Spleen (tissue), 7 donors: Measurements from ENCODE around the gene DDX52.

Experiments used
- POLR2AphosphoS5 ChIP-seq, 3 donors: sonication (generic); formaldehyde crosslinking; IDR thresholded peaks; one replicate each; pipeline ENCODE4 v1.5.1; 2017; ENCODE audit warnings: antibody characterized with exemption in 3 of 3
- TF ChIP-seq, protein P1 (sequence below), 11 experiments: fragments of 200-600 bp in 7 of 11; fragments of 450-650 bp in 4 of 11; sonication (generic) in 4 of 11; IDR thresholded peaks in 8 of 11; conservative IDR thresholded peaks in 3 of 11; 1 replicate in 7 of 11; 2 replicates in 4 of 11; pipeline versions ENCODE4 v1.4.0 to v1.8.0; 2016 to 2021; ENCODE audit warnings: antibody characterized with exemption in 11 of 11, inconsistent platforms in 4 of 11, mild to moderate bottlenecking in 1 of 11
- donor health status: DM: no; HTN: no; CAD: no; lungs with moderate emphysema.
- donor health status: DM: no; HTN: no; CAD: no.
- donor health status: DM: no; HTN: no; CAD: no.

DNA sequence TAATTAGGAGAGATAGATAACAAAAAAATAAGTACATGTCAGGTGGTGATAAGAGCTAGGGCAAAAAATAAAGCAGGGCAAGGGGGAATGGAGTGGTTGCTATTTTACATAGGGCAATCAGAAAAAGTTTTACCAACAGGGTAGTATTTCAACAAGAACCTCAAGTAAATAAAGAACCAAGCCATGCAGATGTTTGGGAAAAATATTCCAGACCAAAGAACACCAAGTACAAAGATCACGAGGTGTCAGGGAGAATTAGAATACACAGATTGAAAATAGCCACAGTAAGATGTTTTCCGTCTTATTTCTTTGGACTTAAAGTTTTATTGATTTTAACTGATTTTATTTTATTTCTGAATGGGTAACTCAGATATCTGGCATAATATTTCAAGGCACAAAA, 45.1 kb downstream of the DDX52 start:
- TF ChIP-seq, protein P1, sequence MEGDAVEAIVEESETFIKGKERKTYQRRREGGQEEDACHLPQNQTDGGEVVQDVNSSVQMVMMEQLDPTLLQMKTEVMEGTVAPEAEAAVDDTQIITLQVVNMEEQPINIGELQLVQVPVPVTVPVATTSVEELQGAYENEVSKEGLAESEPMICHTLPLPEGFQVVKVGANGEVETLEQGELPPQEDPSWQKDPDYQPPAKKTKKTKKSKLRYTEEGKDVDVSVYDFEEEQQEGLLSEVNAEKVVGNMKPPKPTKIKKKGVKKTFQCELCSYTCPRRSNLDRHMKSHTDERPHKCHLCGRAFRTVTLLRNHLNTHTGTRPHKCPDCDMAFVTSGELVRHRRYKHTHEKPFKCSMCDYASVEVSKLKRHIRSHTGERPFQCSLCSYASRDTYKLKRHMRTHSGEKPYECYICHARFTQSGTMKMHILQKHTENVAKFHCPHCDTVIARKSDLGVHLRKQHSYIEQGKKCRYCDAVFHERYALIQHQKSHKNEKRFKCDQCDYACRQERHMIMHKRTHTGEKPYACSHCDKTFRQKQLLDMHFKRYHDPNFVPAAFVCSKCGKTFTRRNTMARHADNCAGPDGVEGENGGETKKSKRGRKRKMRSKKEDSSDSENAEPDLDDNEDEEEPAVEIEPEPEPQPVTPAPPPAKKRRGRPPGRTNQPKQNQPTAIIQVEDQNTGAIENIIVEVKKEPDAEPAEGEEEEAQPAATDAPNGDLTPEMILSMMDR (IDR thresholded peaks at IDR 0.05 in 8 of 11, conservative IDR thresholded peaks at IDR 0.05 in 3 of 11): no peak
- TF ChIP-seq POLR2AphosphoS5 (IDR thresholded peaks at IDR 0.05): no peak
